Subcutaneous abdominal adipose tissue (tissue), 5 donors: ENCODE data around the gene NHERF2.
A peak's percentile ranks its signal among the peaks of the same experiment; 100 is the strongest.

Experiments
- H3K27ac ChIP-seq: one replicate; pipeline ENCODE4 v1.7.0; 2013; ENCODE audit warnings: low read depth, mild to moderate bottlenecking, inconsistent platforms, low read length, moderate library complexity
- H3K27me3 ChIP-seq, 5 donors: one replicate each; pipeline ENCODE4 v1.7.0; 2013; ENCODE audit warnings: low read length in 5 of 5, inconsistent platforms in 1 of 5; ENCODE audit not compliant: control insufficient read depth in 5 of 5, insufficient read depth in 4 of 5
- H3K36me3 ChIP-seq, 5 donors: one replicate each; pipeline ENCODE4 v1.7.0; 2013; ENCODE audit warnings: low read length in 5 of 5; ENCODE audit not compliant: control insufficient read depth in 5 of 5, insufficient read depth in 5 of 5
- H3K4me1 ChIP-seq, 5 donors: one replicate each; pipeline ENCODE4 v1.7.0; 2013; ENCODE audit warnings: low read length in 5 of 5, mild to moderate bottlenecking in 3 of 5, moderate library complexity in 1 of 5; ENCODE audit not compliant: control insufficient read depth in 5 of 5, insufficient read depth in 5 of 5
- H3K4me3 ChIP-seq, 5 donors: one replicate each; pipeline ENCODE4 v1.7.0; 2013; ENCODE audit warnings: low read length in 5 of 5, low read depth in 1 of 5
- H3K9ac ChIP-seq, 5 donors: one replicate each; pipeline ENCODE4 v1.7.0; 2013; ENCODE audit warnings: low read length in 5 of 5, mild to moderate bottlenecking in 4 of 5, moderate library complexity in 3 of 5
- H3K9me3 ChIP-seq, 5 donors: one replicate each; pipeline ENCODE4 v1.7.0; 2013; ENCODE audit warnings: low read length in 5 of 5; ENCODE audit not compliant: control insufficient read depth in 5 of 5
- donor health status: healthy.
- donor health status: healthy.
- donor health status: healthy.
- donor health status: healthy.
- donor health status: healthy.

NHERF2 gene

DNA sequence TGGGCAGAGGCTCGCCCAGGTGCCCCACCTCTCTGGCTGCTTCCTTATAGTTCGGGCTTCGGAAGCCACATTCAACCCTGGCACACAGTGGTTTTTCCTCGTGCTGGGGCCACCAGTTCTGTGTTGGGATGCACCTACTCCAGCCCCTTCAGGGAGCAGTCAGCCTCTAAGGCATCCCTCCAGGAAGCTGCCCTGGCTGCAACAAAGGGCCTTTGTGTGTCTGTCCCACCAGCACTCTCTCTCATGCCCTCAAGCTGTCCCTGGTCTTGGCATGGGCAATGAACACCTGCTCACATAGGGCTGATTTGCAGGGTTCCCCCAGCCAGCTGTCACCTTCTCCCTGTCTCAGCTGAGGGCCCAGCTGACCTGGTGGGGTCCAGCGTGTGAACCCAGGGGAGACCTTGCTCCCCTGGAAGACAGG is 44.7 kb upstream of the NHERF2 start:
- Histone ChIP-seq H3K9me3 (no peaks in the 10 kb centered on the region), H3K36me3 (peaks cover 0 to 36% (median 33%) of the 10 kb centered on the region in 5 donors), H3K4me3 (no peak overlapping the region), H3K4me1 (peaks cover 5 to 34% (median 24%) of the 10 kb centered on the region in 5 donors), H3K9ac (no peak overlapping the region), H3K27ac (no peak overlapping the region), H3K27me3 (peaks cover 19 to 41% (median 40%) of the 10 kb centered on the region in 5 donors)

- peak overlapping the region in 4 of 5 donors; percentile 0 to 69 (median 60) for H3K9ac ChIP-seq
- peaks cover 19 to 40% (median 34%) of the 10 kb centered on the region in 5 donors for H3K27me3 ChIP-seq
These were observed 43.6 kb upstream of the NHERF2 start for GRCh38 chr16:1982991-1983543.

GRCh38 chr16:1983544-1984346 is 43.0 kb upstream of the NHERF2 start, which contains the start of gene GFER:
Gene GFER (plus strand): TSS chr16:1984193. CDS start chr16:1984219, 26 bp downstream.
- Histone ChIP-seq H3K4me1 (peaks cover 5 to 34% (median 24%) of the 10 kb centered on the region in 5 donors), H3K36me3 (peaks cover 0 to 22% (median 18%) of the 10 kb centered on the region in 5 donors), H3K9me3 (no peaks in the 10 kb centered on the region), H3K4me3 (peak within 1 kb of the TSS; percentile 24 to 80 (median 70)), H3K9ac (peak within 1 kb of the TSS in 4 of 5 donors; percentile 42 to 79 (median 67)), H3K27me3 (peaks cover 20 to 40% (median 32%) of the 10 kb centered on the region in 5 donors), H3K27ac (peak within 1 kb of the TSS; percentile 30)

More at GRCh38 chr16:1982991-1983543, 43.6 kb upstream of the NHERF2 start:
- Histone ChIP-seq H3K36me3 (peaks cover 0 to 29% (median 24%) of the 10 kb centered on the region in 5 donors), H3K4me1 (peaks cover 5 to 34% (median 24%) of the 10 kb centered on the region in 5 donors), H3K4me3 (peak overlapping the region in 4 of 5 donors; percentile 66 to 80 (median 74)), H3K27ac (peak overlapping the region; percentile 30), H3K9me3 (no peaks in the 10 kb centered on the region)

GRCh38 chr16:1984347-1985225 is 42.1 kb upstream of the NHERF2 start:
- peak overlapping the region in 4 of 5 donors; percentile 42 to 79 (median 61) for H3K9ac ChIP-seq
- H3K9me3 ChIP-seq, result no peaks in the 10 kb centered on the region
- H3K36me3 ChIP-seq, result peaks cover 0 to 21% (median 18%) of the 10 kb centered on the region in 5 donors
- H3K27ac ChIP-seq, result peak overlapping the region; percentile 16
- peaks cover 26 to 40% (median 38%) of the 10 kb centered on the region in 5 donors for H3K27me3 ChIP-seq
- peaks cover 5 to 30% (median 21%) of the 10 kb centered on the region in 5 donors for H3K4me1 ChIP-seq
- H3K4me3 ChIP-seq, result peak overlapping the region; percentile 24 to 80 (median 70)

- H3K36me3 ChIP-seq, result peaks cover 0 to 21% (median 18%) of the 10 kb centered on the region in 5 donors
- peaks cover 23 to 34% (median 33%) of the 10 kb centered on the region in 5 donors for H3K27me3 ChIP-seq
- peak overlapping the region in 1 of 5 donors; percentile 79 for H3K9ac ChIP-seq
- H3K4me1 ChIP-seq, result peaks cover 5 to 30% (median 23%) of the 10 kb centered on the region in 5 donors
- H3K9me3 ChIP-seq, result no peaks in the 10 kb centered on the region
- H3K27ac ChIP-seq, result no peak overlapping the region
- H3K4me3 ChIP-seq, result peak overlapping the region in 1 of 5 donors; percentile 80
These were observed 41.1 kb upstream of the NHERF2 start for GRCh38 chr16:1985466-1986150.

DNA sequence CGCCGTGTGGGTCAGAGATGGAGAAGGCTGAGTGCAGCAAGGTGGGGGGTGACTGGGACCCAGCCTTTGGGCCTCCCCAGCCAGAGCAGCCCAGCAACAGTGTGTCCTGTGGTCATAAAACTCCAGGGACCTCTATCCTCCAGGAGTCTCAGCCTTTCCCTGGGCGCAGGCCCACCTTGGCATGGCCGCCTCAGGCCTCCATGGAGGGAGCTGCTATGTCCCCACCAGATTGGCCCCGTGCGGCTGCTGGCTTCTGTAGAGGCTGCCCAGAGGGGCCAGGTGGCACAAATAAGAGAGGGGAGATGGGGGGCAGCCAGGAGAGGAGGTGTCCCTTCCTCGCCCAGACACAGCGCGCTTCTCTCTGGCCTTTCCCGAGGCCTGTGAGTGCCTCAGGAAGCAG is 39.5 kb upstream of the NHERF2 start:
- Histone ChIP-seq H3K9ac (no peak overlapping the region), H3K27me3 (peaks cover 17 to 30% (median 27%) of the 10 kb centered on the region in 5 donors), H3K36me3 (peaks cover 0 to 21% (median 18%) of the 10 kb centered on the region in 5 donors), H3K4me3 (no peak overlapping the region), H3K4me1 (peaks cover 5 to 44% (median 37%) of the 10 kb centered on the region in 5 donors), H3K9me3 (no peaks in the 10 kb centered on the region), H3K27ac (no peak overlapping the region)

DNA sequence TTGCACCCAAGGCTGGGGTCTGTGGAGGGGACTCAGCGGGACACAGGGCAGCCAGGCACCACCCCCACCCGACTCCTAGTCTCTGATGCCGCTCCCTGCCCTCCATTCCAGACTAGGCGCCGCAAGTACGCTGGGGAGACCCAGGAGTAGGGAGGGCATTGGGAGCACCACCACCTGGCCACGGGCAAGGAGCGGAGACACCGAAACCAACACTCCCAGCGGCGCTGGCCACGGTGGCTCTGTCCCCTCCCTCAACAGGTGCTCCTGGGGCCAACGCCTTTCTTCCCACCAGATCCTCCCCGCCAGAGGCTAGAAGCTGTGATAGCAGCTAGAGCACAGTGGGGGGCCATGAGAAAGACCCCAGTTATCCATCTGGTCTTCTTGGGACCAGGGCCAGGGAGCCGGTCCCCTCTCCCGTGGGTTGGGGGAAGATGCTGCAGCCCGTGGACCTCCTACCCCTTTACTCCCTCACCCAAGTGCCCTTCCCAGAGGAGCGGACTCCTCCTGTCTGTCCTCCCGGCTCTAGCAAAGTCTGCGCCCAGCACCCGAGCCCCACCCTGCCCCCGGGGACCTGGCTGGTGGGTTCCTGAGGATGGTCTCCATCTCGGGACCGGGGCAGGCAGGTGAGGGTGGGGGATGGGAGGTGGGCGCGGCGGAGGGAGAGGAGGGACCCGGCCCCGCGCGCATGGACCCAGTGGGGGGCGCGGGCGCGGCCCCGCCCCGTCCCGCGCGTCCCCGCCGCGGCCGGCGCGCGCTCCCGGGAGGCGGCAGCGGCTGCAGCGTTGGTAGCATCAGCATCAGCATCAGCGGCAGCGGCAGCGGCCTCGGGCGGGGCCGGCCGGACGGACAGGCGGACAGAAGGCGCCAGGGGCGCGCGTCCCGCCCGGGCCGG is 37.2 kb upstream of the NHERF2 start, which contains the start of gene SYNGR3:
SYNGR3 (plus strand) TSS at position 762 of the 892 bp plus-strand sequence. CDS start 133 bp downstream, outside the sequence.
- H3K9me3 ChIP-seq, result no peaks in the 10 kb centered on the region
- no peak within 1 kb of the TSS for H3K9ac ChIP-seq
- peaks cover 5 to 37% (median 30%) of the 10 kb centered on the region in 5 donors for H3K4me1 ChIP-seq
- H3K4me3 ChIP-seq, result peak within 1 kb of the TSS in 1 of 5 donors; percentile 22
- peaks cover 0 to 21% (median 18%) of the 10 kb centered on the region in 5 donors for H3K36me3 ChIP-seq
- no peak within 1 kb of the TSS for H3K27ac ChIP-seq
- H3K27me3 ChIP-seq, result peaks cover 17 to 27% (median 25%) of the 10 kb centered on the region in 5 donors

DNA sequence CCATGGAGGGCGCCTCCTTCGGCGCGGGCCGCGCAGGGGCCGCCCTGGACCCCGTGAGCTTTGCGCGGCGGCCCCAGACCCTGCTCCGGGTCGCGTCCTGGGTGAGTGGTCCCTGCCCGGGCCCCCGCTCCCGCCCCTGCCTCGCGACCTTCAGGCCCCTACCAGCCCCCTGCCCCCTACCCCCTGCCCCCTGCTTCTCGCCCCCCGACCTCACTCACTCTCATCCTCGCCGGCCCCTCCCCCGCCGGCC is 36.7 kb upstream of the NHERF2 start:
- Histone ChIP-seq H3K27me3 (peaks cover 17 to 27% (median 25%) of the 10 kb centered on the region in 5 donors), H3K36me3 (peaks cover 0 to 21% (median 18%) of the 10 kb centered on the region in 5 donors), H3K4me1 (peaks cover 1 to 31% (median 24%) of the 10 kb centered on the region in 5 donors), H3K9me3 (no peaks in the 10 kb centered on the region), H3K4me3 (no peak overlapping the region), H3K9ac (no peak overlapping the region), H3K27ac (no peak overlapping the region)
